RWPE1 (cell line): ENCODE data around the gene ITM2A.

Experiments used
- CTCF ChIA-PET: fragments of 350-600 bp; sonication (Branson Sonifier 250); formaldehyde crosslinking; extraction: SDS; loops from one replicate; lab custom pipeline; 2021; lab: Yijun Ruan, JAX
- POLR2A ChIA-PET: fragments of 400-600 bp; formaldehyde crosslinking; extraction: SDS; loops from one replicate; lab custom pipeline; 2020; ENCODE audit warnings: antibody characterized with exemption; ENCODE audit not compliant: low non-redundant PET; lab: Yijun Ruan, JAX
- DNase-seq: peaks from one replicate; pipeline ENCODE4 v3.0.0; 2012; ENCODE audit warnings: low spot score
- H3K27ac ChIP-seq: fragments of 450-650 bp; 2 replicates; pipeline ENCODE4 v1.5.1; 2017
- CTCF ChIP-seq: fragments of 450-650 bp; conservative IDR thresholded peaks from 2 replicates; pipeline ENCODE4 v1.5.1; 2017; ENCODE audit warnings: low read depth, mild to moderate bottlenecking

ITM2A gene

GRCh38 chrX:79366873-79367749 lies at the start of gene ITM2A:
Gene ITM2A (minus strand): TSS chrX:79367334. CDS start chrX:79367215, 119 bp downstream.
- no peak for DNase-seq
- POLR2A ChIA-PET: no interaction called here
- no peak within 1 kb of the TSS for H3K27ac ChIP-seq
- no peak for TF ChIP-seq CTCF
- CTCF ChIA-PET: no interaction called here

- DNase-seq: no peak
- no peak for TF ChIP-seq CTCF
- CTCF ChIA-PET: no interaction called here
- no peak overlapping the region for H3K27ac ChIP-seq
- POLR2A ChIA-PET: no interaction called here
Measured at GRCh38 chrX:79415056-79415455, 47.9 kb upstream of the ITM2A start.

- ChIA-PET CTCF (no interaction called here), POLR2A (no interaction called here)
- DNase-seq: no peak
- no peak for TF ChIP-seq CTCF
- no peak overlapping the region for H3K27ac ChIP-seq
Measured at GRCh38 chrX:79413963-79414362, 46.8 kb upstream of the ITM2A start.

- ChIA-PET POLR2A (no interaction called here), CTCF (no interaction called here)
Measured at GRCh38 chrX:79412972-79413371, 45.8 kb upstream of the ITM2A start.

GRCh38 chrX:79412166-79412565 lies 45.0 kb upstream of the ITM2A start:
- no peak overlapping the region for H3K27ac ChIP-seq
- ChIA-PET CTCF (no interaction called here), POLR2A (no interaction called here)
- TF ChIP-seq CTCF: no peak
- no peak for DNase-seq

More at GRCh38 chrX:79412972-79413371, 45.8 kb upstream of the ITM2A start:
- no peak; the same call in 1 of the 2 replicates for TF ChIP-seq CTCF
- no peak for DNase-seq
- H3K27ac ChIP-seq: no peak overlapping the region

- POLR2A ChIA-PET: no interaction called here
- H3K27ac ChIP-seq: no peak overlapping the region
- CTCF ChIA-PET: no interaction called here
Measured at GRCh38 chrX:79409657-79410056, 42.5 kb upstream of the ITM2A start.

More at GRCh38 chrX:79409657-79410056, 42.5 kb upstream of the ITM2A start:
- no peak for TF ChIP-seq CTCF
- DNase-seq: no peak
